Prostate gland (tissue), 2 donors: Measurements from ENCODE around the gene CHCHD4. TPM values are rescaled to one million over a fixed set of nuclear protein-coding genes. Genes with fewer than 3 reads are reported as not detected.

ENCODE experiments used
- DNase-seq: peaks from one replicate; pipeline ENCODE4 v3.0.0-alpha.2; 2019; ENCODE audit warnings: low spot score
- H3K27ac ChIP-seq, 2 donors: fragments of 200-600 bp; sonication (generic); 2 replicates each; pipeline ENCODE4 v1.5.1; 2017 to 2019
- H3K27me3 ChIP-seq: fragments of 200-600 bp; sonication (generic); replicated peaks from 2 replicates; pipeline ENCODE4 v1.5.1; 2019; ENCODE audit not compliant: insufficient read depth
- H3K36me3 ChIP-seq, 2 donors: fragments of 200-600 bp; sonication (generic); 1 replicate in 1 of 2; 2 replicates in 1 of 2; pipeline versions ENCODE4 v1.5.1 to v1.8.1; 2017 to 2019
- H3K4me1 ChIP-seq: fragments of 200-600 bp; sonication (generic); replicated peaks from 2 replicates; pipeline ENCODE4 v1.5.1; 2019
- H3K4me3 ChIP-seq, 2 donors: fragments of 200-600 bp; sonication (generic); 2 replicates each; pipeline ENCODE4 v1.5.1; 2017 to 2019
- H3K9me3 ChIP-seq: fragments of 200-600 bp; sonication (generic); 2 replicates; pipeline ENCODE4 v1.5.1; 2017
- CTCF ChIP-seq, 4 experiments: fragments of 200-600 bp in 2 of 4; fragments of 450-650 bp in 2 of 4; sonication (generic) in 2 of 4; IDR thresholded peaks; 1 replicate in 3 of 4; 2 replicates in 1 of 4; pipeline ENCODE4 v1.5.1; 2016 to 2019; ENCODE audit warnings: antibody characterized with exemption in 4 of 4, mild to moderate bottlenecking in 2 of 4, moderate library complexity in 2 of 4
- POLR2A ChIP-seq: fragments of 450-650 bp; IDR thresholded peaks from one replicate; pipeline ENCODE4 v1.6.1; 2016; ENCODE audit warnings: antibody characterized with exemption, mild to moderate bottlenecking
- POLR2AphosphoS5 ChIP-seq: sonication (generic); formaldehyde crosslinking; IDR thresholded peaks from one replicate; pipeline ENCODE4 v1.6.1; 2017; ENCODE audit warnings: antibody characterized with exemption
- WGBS: methylation state at CpG from one replicate; pipeline ENCODE4 v1.1.5; 2018; 5-methylcytosine and 5-hydroxymethylcytosine counted together
- intact Hi-C: fragments of 100-400 bp; cut with DNase I; formaldehyde crosslinking; loops from one replicate; pipeline ENCODE4 v1.14.2; 2022
- total RNA-seq, 2 donors: library from RNA; depleted of rRNA; stranded (reverse); fragments of >200 nt; gene quantifications; one replicate each; pipeline ENCODE4 v1.1.0, GENCODE V29; 2016

CHCHD4 gene
- total RNA-seq, 2 donors from 2014 or later, result 12.1 to 14.8 TPM

GRCh38 chr3:14147066-14147435 lies 22.4 kb upstream of the CHCHD4 start:
- no peak for DNase-seq
- Histone ChIP-seq H3K36me3 (no peaks in the 10 kb centered on the region), H3K9me3 (no peaks in the 10 kb centered on the region), H3K27me3 (no peaks in the 10 kb centered on the region), H3K4me3 (no peak overlapping the region), H3K27ac (no peak overlapping the region), H3K4me1 (no peaks in the 10 kb centered on the region)
- intact Hi-C loops, result no loop called here
- 92% methylated on average over 5 of the region's 5 CpGs for WGBS
- TF ChIP-seq POLR2AphosphoS5 (no peak), CTCF (IDR thresholded peaks at IDR 0.05) (no peak), POLR2A (no peak)

DNA sequence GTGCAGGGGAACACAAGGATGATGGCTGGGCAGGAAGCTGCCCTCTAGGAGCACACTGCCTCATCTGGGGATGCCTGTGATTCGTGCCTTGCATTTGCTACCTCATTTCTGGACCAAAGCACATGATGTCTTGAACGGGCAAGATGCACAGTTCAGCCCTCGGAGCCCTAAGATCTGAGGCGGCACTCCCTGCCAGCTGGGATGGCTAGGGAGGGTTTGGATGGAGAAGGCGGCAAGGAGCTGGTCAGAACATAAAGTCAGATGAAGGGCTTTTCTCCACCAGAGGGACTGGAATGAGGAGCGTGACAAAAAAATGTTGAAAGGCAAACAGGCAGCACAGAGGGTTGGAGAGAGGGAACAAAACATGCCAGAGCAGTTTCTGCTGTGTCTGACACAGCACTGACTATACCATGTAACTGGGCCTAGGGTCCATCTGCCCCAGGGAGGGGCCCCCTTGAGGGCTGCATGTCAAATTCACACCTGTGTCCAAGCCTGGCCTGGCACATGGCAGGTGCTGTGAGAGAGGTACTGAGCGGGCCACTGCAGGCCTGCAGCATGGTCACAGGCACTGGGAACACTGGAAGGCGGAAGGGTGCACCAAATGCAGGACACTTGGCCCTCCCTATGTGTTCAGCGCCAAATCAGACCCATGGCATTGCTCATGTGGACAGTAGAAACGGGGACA lies 21.9 kb upstream of the CHCHD4 start:
- Histone ChIP-seq H3K4me1 (no peaks in the 10 kb centered on the region), H3K27ac (peak overlapping the region in 1 of 2 donors; percentile 64), H3K36me3 (no peaks in the 10 kb centered on the region), H3K4me3 (no peak overlapping the region), H3K9me3 (no peaks in the 10 kb centered on the region), H3K27me3 (no peaks in the 10 kb centered on the region)
- no peak for DNase-seq
- intact Hi-C loops, result no loop called here
- WGBS, result 86% methylated on average over 10 of the region's 10 CpGs
- TF ChIP-seq CTCF (IDR thresholded peaks at IDR 0.05) (no peak), POLR2AphosphoS5 (no peak), POLR2A (no peak)

DNA sequence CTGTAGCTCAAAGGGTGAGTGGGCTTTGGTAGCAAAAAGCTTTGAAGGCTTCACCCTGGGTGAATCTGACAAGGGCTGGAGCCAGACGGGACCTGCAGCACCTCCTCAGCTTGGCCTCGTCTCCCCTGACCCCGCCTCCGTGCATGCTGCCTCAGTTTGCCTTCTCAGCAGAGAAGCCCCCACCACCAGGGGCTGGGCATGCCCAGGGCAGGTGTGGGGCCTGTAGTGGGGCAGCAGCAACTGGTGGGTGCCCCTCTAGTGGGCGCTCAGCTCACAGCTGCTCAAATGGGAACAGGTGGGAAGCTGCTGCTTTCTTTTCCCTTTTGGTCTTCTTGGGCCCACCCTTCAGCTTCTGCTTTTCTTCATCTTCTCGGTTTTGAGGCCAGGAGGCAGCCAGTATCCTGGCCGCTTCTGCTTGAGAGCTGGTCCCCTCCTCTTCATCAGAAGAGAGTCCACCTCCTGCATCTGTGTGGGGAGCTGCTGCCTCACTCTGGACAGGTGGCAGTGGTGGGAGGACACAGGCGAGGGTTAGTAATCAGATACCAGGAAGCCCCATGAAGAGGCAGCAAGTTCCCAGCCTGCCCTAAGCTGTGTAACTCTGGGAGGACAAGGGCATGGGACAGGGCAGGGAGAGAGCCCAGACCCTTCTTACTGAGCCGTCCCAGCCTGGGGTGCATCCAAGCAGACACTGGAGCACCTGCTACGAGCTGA lies 21.2 kb upstream of the CHCHD4 start:
- TF ChIP-seq POLR2AphosphoS5, result no peak
- no peak for TF ChIP-seq POLR2A
- no peak for TF ChIP-seq CTCF (IDR thresholded peaks at IDR 0.05)
- DNase-seq, result no peak
- H3K36me3 ChIP-seq, result no peaks in the 10 kb centered on the region
- no peak overlapping the region for H3K4me3 ChIP-seq
- peak overlapping the region in 1 of 2 donors; percentile 64 for H3K27ac ChIP-seq
- 87% methylated on average over 10 of the region's 10 CpGs for WGBS
- H3K9me3 ChIP-seq, result no peaks in the 10 kb centered on the region
- H3K27me3 ChIP-seq, result no peaks in the 10 kb centered on the region
- H3K4me1 ChIP-seq, result no peaks in the 10 kb centered on the region
- intact Hi-C loops, result no loop called here

GRCh38 chr3:14145236-14145635 lies 20.6 kb upstream of the CHCHD4 start:
- TF ChIP-seq CTCF (IDR thresholded peaks at IDR 0.05), result no peak
- no peak for TF ChIP-seq POLR2A
- peak overlapping the region; percentile 64 for H3K27ac ChIP-seq
- H3K27me3 ChIP-seq, result no peaks in the 10 kb centered on the region
- DNase-seq, result no peak
- no peak overlapping the region for H3K4me3 ChIP-seq
- no peaks in the 10 kb centered on the region for H3K9me3 ChIP-seq
- H3K36me3 ChIP-seq, result no peaks in the 10 kb centered on the region
- H3K4me1 ChIP-seq, result no peaks in the 10 kb centered on the region
- WGBS, result 74% methylated on average over 9 of the region's 9 CpGs
- intact Hi-C loops, result no loop called here
